ENCODE measurements around the gene MICAL3.

DNA sequence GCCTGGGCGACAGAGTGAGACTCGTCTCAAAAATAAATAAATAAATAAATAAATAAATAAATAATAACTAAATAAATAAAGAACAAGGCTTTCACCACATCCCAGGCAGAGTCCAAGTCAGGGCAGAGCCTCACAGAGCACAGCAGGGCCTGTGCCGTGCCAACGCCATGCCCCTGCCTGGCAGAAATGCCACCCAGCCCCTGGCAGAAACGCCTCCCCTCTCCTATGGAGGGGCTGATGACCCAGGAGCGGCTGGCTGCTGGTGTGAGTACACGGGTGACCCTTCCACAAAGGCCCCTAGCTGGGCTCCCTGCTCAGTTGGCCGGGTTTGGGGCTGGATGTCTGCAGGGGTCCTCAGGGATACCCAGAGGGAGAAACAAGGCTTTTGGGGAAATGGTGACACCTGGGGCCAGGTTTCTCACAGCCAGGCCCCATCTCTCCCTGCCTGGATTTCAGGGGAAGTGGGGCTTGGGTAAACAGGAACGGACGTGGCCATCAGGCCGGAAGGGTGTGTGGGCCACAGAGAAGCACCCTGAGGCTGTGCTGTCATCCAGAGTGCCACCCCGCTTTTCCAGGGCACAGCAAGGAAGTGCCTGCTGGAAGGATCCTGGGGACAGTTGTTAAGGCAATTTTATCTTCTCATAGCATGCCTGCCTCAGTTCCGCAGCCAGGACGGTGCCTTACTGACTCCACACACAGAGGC is 255.2 kb downstream of the MICAL3 start:
- TF ChIP-seq CTCF (IDR thresholded peaks at IDR 0.05 in 4 of 5, conservative IDR thresholded peaks at IDR 0.05 in 1 of 5) (no peak), POLR2A (IDR thresholded peaks at IDR 0.05) (no peak)
